ENCODE measurements around the gene ULBP2. TPM values are rescaled to one million over a fixed set of nuclear protein-coding genes. Genes with fewer than 3 reads are reported as not detected.
"Not testable (repeated sequence)": the region's sequence is repeated elsewhere in the genome, so short reads cannot be mapped to it uniquely, and the experiment has no call there.

Gene ULBP2
- polyA plus RNA-seq, 2 donors = 1.7 to 5.4 TPM

DNA sequence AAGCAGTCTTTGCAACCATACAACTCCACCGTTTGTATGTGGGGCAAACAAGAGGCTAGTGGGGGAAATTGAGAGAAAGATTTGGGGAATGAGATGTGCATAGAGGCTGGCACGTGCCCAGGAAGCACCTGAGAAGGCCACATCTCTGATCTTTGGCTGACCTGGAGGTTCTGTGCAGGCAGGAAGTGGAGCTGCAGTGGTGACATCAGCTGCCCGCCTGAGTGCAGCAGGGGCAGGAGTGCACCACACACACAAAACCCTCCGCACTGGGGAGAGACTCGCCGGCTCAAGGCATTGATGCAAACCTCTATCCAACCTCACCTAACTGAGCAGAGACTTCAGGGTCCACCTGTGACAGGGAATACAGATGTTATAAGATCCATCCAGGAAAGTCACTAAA, 32.6 kb downstream of the ULBP2 start:
- H3K9me3 ChIP-seq (ENCODE audit: control insufficient read depth in 2 of 2, insufficient read depth in 1 of 2, low read depth in 1 of 2, low read length in 1 of 2); H3K36me3 ChIP-seq (ENCODE audit: control insufficient read depth in 2 of 2, insufficient read depth in 2 of 2, low read length in 1 of 2); H3K27me3 ChIP-seq (ENCODE audit: control insufficient read depth in 1 of 2, insufficient read depth in 2 of 2, low read length in 2 of 2); H3K4me1 ChIP-seq (ENCODE audit: control insufficient read depth in 2 of 2, insufficient read depth in 2 of 2, low read length in 1 of 2); H3K4me3 ChIP-seq (ENCODE audit: low read depth in 1 of 2, low read length in 2 of 2); H3K27ac ChIP-seq (ENCODE audit: low read depth in 2 of 2, low read length in 1 of 2): not testable (repeated sequence)
- WGBS, 2 donors = 57 to 69% methylated on average over 6 of the region's 6 CpGs

DNA sequence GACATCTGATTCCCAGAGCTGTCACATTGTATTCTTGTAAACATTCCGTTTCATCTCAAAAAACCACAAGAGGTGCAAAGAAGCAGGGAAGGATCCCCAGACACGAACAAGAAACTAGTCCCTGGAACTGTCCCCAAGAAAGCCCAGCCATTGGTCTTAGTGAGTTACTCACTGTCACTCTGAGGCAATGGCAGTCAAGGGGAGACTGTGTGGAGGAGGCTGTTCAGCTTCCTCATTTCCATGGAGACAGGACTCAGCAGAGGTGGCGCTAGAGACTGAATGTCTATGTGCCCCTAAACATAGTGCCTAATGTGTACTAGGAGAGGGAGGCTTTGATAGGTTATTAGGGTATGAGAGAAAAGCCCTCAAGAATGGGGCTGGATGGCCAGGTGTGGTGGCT, 33.0 kb downstream of the ULBP2 start:
- Histone ChIP-seq H3K27ac (ENCODE audit: low read depth in 2 of 2, low read length in 1 of 2) (no peak overlapping the region), H3K4me1 (ENCODE audit: control insufficient read depth in 2 of 2, insufficient read depth in 2 of 2, low read length in 1 of 2) (no peaks in the 10 kb centered on the region), H3K9me3 (ENCODE audit: control insufficient read depth in 2 of 2, insufficient read depth in 1 of 2, low read depth in 1 of 2, low read length in 1 of 2) (no peaks in the 10 kb centered on the region), H3K36me3 (ENCODE audit: control insufficient read depth in 2 of 2, insufficient read depth in 2 of 2, low read length in 1 of 2) (no peaks in the 10 kb centered on the region), H3K4me3 (ENCODE audit: low read depth in 1 of 2, low read length in 2 of 2) (no peak overlapping the region), H3K27me3 (ENCODE audit: control insufficient read depth in 1 of 2, insufficient read depth in 2 of 2, low read length in 2 of 2) (no peaks in the 10 kb centered on the region)
- 35 to 52% methylated on average over 3 of the region's 3 CpGs for WGBS, 2 donors

DNA sequence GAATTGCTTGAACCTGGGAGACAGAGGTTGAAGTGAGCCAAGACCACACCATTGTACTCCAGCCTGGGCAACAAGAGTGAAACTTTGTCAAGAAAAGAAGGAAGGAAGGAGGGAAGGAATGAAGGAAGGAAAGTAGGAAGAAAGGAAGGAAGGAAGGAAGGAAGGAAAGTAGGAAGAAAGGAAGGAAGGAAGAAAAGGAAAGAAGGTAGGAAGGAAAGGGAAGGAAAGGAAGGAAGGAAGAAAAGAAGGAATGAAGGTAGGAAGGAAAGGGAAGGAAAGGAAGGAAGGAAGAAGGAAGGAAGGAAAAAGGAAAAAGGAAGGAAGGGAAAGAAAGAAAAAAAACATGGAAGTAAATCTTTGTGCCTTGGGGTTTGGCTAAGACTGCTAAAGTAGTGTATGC, 33.6 kb downstream of the ULBP2 start:
- no peak overlapping the region for H3K4me3 ChIP-seq (ENCODE audit: low read depth in 1 of 2, low read length in 2 of 2)
- H3K4me1 ChIP-seq (ENCODE audit: control insufficient read depth in 2 of 2, insufficient read depth in 2 of 2, low read length in 1 of 2) = no peaks in the 10 kb centered on the region
- no peaks in the 10 kb centered on the region for H3K9me3 ChIP-seq (ENCODE audit: control insufficient read depth in 2 of 2, insufficient read depth in 1 of 2, low read depth in 1 of 2, low read length in 1 of 2)
- H3K27me3 ChIP-seq (ENCODE audit: control insufficient read depth in 1 of 2, insufficient read depth in 2 of 2, low read length in 2 of 2) = no peaks in the 10 kb centered on the region
- no peak overlapping the region for H3K27ac ChIP-seq (ENCODE audit: low read depth in 2 of 2, low read length in 1 of 2)
- no peaks in the 10 kb centered on the region for H3K36me3 ChIP-seq (ENCODE audit: control insufficient read depth in 2 of 2, insufficient read depth in 2 of 2, low read length in 1 of 2)

DNA sequence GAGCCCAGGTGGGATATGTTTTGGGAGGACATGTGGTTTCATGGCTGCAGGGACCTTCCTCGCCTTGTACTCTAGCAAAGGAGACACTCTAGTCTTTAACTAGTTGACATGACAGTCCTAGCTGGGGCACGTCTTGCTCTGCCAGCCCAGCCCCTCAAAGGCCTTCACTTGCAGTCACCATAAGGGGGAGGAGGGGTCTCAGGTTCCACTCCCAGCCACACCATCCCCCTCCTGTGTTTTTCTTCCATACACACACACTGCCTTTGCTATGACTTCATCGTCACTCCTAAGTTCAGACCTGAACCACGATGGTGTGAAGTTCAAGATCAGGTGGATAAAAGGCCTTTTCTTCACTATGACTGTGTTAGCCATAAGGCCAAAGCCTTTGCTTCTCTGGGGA, 35.4 kb downstream of the ULBP2 start:
- Histone ChIP-seq H3K27ac (ENCODE audit: low read depth in 2 of 2, low read length in 1 of 2) (no peak overlapping the region), H3K4me3 (ENCODE audit: low read depth in 1 of 2, low read length in 2 of 2) (no peak overlapping the region), H3K27me3 (ENCODE audit: control insufficient read depth in 1 of 2, insufficient read depth in 2 of 2, low read length in 2 of 2) (peaks cover 0 to 4% of the 10 kb centered on the region in 2 donors), H3K36me3 (ENCODE audit: control insufficient read depth in 2 of 2, insufficient read depth in 2 of 2, low read length in 1 of 2) (no peaks in the 10 kb centered on the region), H3K4me1 (ENCODE audit: control insufficient read depth in 2 of 2, insufficient read depth in 2 of 2, low read length in 1 of 2) (no peaks in the 10 kb centered on the region), H3K9me3 (ENCODE audit: control insufficient read depth in 2 of 2, insufficient read depth in 1 of 2, low read depth in 1 of 2, low read length in 1 of 2) (no peaks in the 10 kb centered on the region)
- WGBS, 2 donors = 57 to 77% methylated on average over 4 of the region's 4 CpGs

DNA sequence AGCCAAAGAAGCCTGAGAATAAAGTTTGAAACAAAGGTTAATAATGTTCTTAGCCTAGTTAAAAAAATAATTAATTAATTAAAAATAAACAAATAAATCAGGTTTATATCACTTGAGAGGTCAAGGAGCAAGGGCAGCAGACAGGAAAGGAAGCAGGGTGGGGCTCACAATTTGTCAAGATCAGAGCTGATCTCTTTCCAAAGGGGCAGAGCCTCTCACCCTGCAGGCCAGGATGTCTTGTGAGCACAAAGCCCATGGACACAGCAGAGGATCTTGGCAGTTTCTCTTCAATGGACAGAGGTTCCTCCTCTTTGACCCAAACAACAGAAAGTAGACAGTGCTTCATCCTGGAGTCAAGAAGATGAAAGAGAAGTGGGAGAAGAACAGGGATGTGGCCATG, 36.8 kb downstream of the ULBP2 start:
- no peak overlapping the region for H3K27ac ChIP-seq (ENCODE audit: low read depth in 2 of 2, low read length in 1 of 2)
- H3K9me3 ChIP-seq (ENCODE audit: control insufficient read depth in 2 of 2, insufficient read depth in 1 of 2, low read depth in 1 of 2, low read length in 1 of 2) = no peaks in the 10 kb centered on the region
- no peak overlapping the region for H3K4me3 ChIP-seq (ENCODE audit: low read depth in 1 of 2, low read length in 2 of 2)
- H3K36me3 ChIP-seq (ENCODE audit: control insufficient read depth in 2 of 2, insufficient read depth in 2 of 2, low read length in 1 of 2) = no peaks in the 10 kb centered on the region
- H3K4me1 ChIP-seq (ENCODE audit: control insufficient read depth in 2 of 2, insufficient read depth in 2 of 2, low read length in 1 of 2) = no peaks in the 10 kb centered on the region
- peaks cover 0 to 8% of the 10 kb centered on the region in 2 donors for H3K27me3 ChIP-seq (ENCODE audit: control insufficient read depth in 1 of 2, insufficient read depth in 2 of 2, low read length in 2 of 2)

DNA sequence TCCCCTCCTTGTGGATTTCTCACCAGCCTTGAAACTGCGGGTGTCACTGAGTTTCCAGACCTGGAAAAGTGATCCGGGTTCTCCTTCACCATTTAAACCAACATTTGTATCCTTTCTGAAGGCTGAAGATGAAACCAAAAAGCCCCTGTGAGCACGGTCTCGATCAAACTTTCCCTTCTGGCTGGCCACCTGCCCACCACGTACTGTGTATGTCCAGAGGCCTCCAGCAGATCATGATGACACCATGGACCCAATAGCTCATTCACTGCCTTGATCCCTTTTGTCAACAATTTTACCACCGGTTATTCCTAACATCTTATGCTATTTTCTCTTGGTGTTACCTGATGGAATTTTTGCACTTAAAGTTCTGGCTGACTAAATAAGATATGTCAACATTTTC, 37.5 kb downstream of the ULBP2 start:
- WGBS, 2 donors = 65 to 83% methylated on average over 6 of the region's 6 CpGs
- Histone ChIP-seq H3K27ac (ENCODE audit: low read depth in 2 of 2, low read length in 1 of 2) (no peak overlapping the region), H3K36me3 (ENCODE audit: control insufficient read depth in 2 of 2, insufficient read depth in 2 of 2, low read length in 1 of 2) (no peaks in the 10 kb centered on the region), H3K4me3 (ENCODE audit: low read depth in 1 of 2, low read length in 2 of 2) (no peak overlapping the region), H3K27me3 (ENCODE audit: control insufficient read depth in 1 of 2, insufficient read depth in 2 of 2, low read length in 2 of 2) (peaks cover 0 to 8% of the 10 kb centered on the region in 2 donors), H3K9me3 (ENCODE audit: control insufficient read depth in 2 of 2, insufficient read depth in 1 of 2, low read depth in 1 of 2, low read length in 1 of 2) (no peaks in the 10 kb centered on the region), H3K4me1 (ENCODE audit: control insufficient read depth in 2 of 2, insufficient read depth in 2 of 2, low read length in 1 of 2) (no peaks in the 10 kb centered on the region)

DNA sequence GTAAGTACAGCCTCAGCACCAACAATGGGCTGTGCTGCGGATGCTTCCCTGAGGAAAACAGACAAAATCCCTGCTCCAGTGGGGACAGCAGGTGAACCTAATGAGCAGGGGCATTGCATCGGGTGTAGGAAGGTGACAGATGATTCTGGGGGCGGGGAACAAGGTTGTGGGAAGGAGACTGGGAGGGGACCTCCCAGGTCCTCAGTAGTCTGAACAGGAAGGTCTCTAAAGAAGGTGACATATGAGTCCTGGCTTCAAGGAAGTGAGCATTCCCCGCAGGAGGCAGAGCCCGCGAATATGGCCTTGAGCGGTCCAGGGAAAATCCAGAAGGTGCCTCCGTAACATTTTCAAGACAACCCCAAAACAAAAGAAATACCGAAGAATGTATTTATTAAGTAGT, 41.3 kb downstream of the ULBP2 start:
- Histone ChIP-seq H3K4me3 (ENCODE audit: low read depth in 1 of 2, low read length in 2 of 2) (no peak overlapping the region), H3K27me3 (ENCODE audit: control insufficient read depth in 1 of 2, insufficient read depth in 2 of 2, low read length in 2 of 2) (peaks cover 0 to 24% of the 10 kb centered on the region in 2 donors), H3K4me1 (ENCODE audit: control insufficient read depth in 2 of 2, insufficient read depth in 2 of 2, low read length in 1 of 2) (no peaks in the 10 kb centered on the region), H3K36me3 (ENCODE audit: control insufficient read depth in 2 of 2, insufficient read depth in 2 of 2, low read length in 1 of 2) (no peaks in the 10 kb centered on the region), H3K27ac (ENCODE audit: low read depth in 2 of 2, low read length in 1 of 2) (no peak overlapping the region), H3K9me3 (ENCODE audit: control insufficient read depth in 2 of 2, insufficient read depth in 1 of 2, low read depth in 1 of 2, low read length in 1 of 2) (peaks cover 0 to 2% of the 10 kb centered on the region in 2 donors)
- 22 to 33% methylated on average over 9 of the region's 9 CpGs for WGBS, 2 donors

DNA sequence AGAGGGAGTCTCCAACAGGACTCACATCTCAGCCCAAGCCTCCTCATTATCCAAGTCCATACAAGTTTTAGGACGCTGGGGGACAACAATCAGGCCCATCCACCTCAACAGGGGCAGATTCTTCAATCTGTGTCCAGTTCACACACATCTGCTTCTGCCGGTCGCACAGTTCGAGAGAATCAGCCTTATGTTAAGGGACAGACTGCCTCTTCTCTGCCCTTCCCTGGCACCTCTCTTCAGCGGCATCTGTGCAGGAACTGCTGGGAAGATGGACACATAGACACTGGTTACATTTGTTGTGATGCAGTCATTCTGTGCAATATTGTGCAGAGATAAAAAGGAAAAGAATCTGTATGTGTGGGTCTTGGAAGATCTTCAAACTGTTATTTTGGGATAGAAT, 43.0 kb downstream of the ULBP2 start:
- WGBS, 2 donors = 50 to 65% methylated on average over 5 of the region's 5 CpGs

DNA sequence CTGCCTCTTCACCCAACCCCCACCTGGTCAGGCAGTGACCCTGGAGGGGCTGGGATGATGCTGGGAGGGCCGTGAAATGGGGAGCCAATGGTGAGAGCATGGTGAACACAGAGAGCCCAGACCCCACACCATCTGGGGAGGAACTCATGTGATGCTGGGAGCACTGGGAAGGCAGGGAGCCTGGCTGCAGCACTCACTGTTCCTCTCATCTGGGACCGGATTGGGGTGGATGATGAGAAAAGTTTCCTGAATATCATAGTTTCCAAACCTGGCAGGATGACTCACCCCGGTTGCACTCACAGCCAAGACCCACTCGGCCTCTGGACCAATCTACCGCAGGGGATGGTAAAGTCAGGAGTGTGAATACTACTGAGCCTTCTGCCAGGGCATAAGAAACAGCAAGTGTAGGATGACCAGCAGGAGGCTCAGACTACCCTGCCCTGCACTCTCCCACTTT, 43.7 kb downstream of the ULBP2 start:
- H3K36me3 ChIP-seq (ENCODE audit: control insufficient read depth in 2 of 2, insufficient read depth in 2 of 2, low read length in 1 of 2) = no peaks in the 10 kb centered on the region
- H3K9me3 ChIP-seq (ENCODE audit: control insufficient read depth in 2 of 2, insufficient read depth in 1 of 2, low read depth in 1 of 2, low read length in 1 of 2) = peaks cover 5 to 10% of the 10 kb centered on the region in 2 donors
- no peaks in the 10 kb centered on the region for H3K4me1 ChIP-seq (ENCODE audit: control insufficient read depth in 2 of 2, insufficient read depth in 2 of 2, low read length in 1 of 2)
- peaks cover 4 to 40% of the 10 kb centered on the region in 2 donors for H3K27me3 ChIP-seq (ENCODE audit: control insufficient read depth in 1 of 2, insufficient read depth in 2 of 2, low read length in 2 of 2)
- WGBS, 2 donors = 15 to 28% methylated on average over 5 of the region's 5 CpGs
- H3K27ac ChIP-seq (ENCODE audit: low read depth in 2 of 2, low read length in 1 of 2) = no peak overlapping the region
- H3K4me3 ChIP-seq (ENCODE audit: low read depth in 1 of 2, low read length in 2 of 2) = no peak overlapping the region

More for the DNA sequence above, 43.0 kb downstream of the ULBP2 start:
- H3K9me3 ChIP-seq (ENCODE audit: control insufficient read depth in 2 of 2, insufficient read depth in 1 of 2, low read depth in 1 of 2, low read length in 1 of 2) = peaks cover 5 to 10% of the 10 kb centered on the region in 2 donors
- no peak overlapping the region for H3K27ac ChIP-seq (ENCODE audit: low read depth in 2 of 2, low read length in 1 of 2)
- H3K4me3 ChIP-seq (ENCODE audit: low read depth in 1 of 2, low read length in 2 of 2) = no peak overlapping the region
- H3K36me3 ChIP-seq (ENCODE audit: control insufficient read depth in 2 of 2, insufficient read depth in 2 of 2, low read length in 1 of 2) = no peaks in the 10 kb centered on the region
- no peaks in the 10 kb centered on the region for H3K4me1 ChIP-seq (ENCODE audit: control insufficient read depth in 2 of 2, insufficient read depth in 2 of 2, low read length in 1 of 2)
- H3K27me3 ChIP-seq (ENCODE audit: control insufficient read depth in 1 of 2, insufficient read depth in 2 of 2, low read length in 2 of 2) = peaks cover 4 to 33% of the 10 kb centered on the region in 2 donors

DNA sequence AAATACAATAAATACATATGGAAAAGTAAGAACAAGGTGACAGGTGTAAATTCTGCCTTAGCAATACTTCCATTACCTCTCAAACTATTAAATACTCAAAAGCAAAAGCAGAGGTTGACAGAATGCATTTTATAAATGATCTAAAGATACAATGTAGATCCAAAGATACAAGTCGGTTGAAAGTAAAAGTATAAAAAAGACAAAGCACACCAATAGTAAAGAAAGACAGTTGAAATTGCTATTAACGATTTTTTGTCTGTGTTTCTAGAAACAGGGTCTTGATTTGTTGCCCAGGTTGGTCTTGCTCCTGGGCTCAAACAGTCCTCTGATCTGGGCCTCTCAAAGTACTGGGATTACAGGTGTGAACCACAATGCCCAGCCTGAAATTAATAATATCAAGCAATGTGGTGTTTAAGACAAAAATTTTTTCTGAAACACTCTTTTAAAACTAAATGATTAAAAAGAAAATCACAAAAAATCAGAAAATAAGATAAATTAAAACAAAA, 45.8 kb downstream of the ULBP2 start:
- Histone ChIP-seq H3K9me3 (ENCODE audit: control insufficient read depth in 2 of 2, insufficient read depth in 1 of 2, low read depth in 1 of 2, low read length in 1 of 2) (peaks cover 5 to 10% of the 10 kb centered on the region in 2 donors), H3K27ac (ENCODE audit: low read depth in 2 of 2, low read length in 1 of 2) (no peak overlapping the region), H3K4me1 (ENCODE audit: control insufficient read depth in 2 of 2, insufficient read depth in 2 of 2, low read length in 1 of 2) (peaks cover 4% of the 10 kb centered on the region in 2 donors), H3K27me3 (ENCODE audit: control insufficient read depth in 1 of 2, insufficient read depth in 2 of 2, low read length in 2 of 2) (peaks cover 4 to 42% of the 10 kb centered on the region in 2 donors), H3K4me3 (ENCODE audit: low read depth in 1 of 2, low read length in 2 of 2) (no peak overlapping the region), H3K36me3 (ENCODE audit: control insufficient read depth in 2 of 2, insufficient read depth in 2 of 2, low read length in 1 of 2) (no peaks in the 10 kb centered on the region)
- 42 to 56% methylated on average over 2 of the region's 2 CpGs for WGBS, 2 donors

Measured in esophagus (tissue), 2 donors.